ENCODE measurements around the gene SERTAD1. TPM values are rescaled to one million over a fixed set of nuclear protein-coding genes. Genes with fewer than 3 reads are reported as not detected.
A peak's percentile ranks its signal among the peaks of the same experiment; 100 is the strongest.

Gene SERTAD1
- polyA plus RNA-seq, 3 donors, result 21.0 to 55.9 (median 21.6) TPM

- Histone ChIP-seq H3K36me3 (replicated peaks in 1 of 2; ENCODE audit: control insufficient read depth in 1 of 2, insufficient read depth in 2 of 2, low read length in 2 of 2) (peaks cover 20 to 33% of the 10 kb centered on the region in 2 donors), H3K27ac (ENCODE audit: low read depth in 1 of 2, low read length in 2 of 2) (peak overlapping the region; percentile 6 to 74), H3K9me3 (replicated peaks in 1 of 2; ENCODE audit: control insufficient read depth in 1 of 2, insufficient read depth in 1 of 2, low read length in 2 of 2) (no peaks in the 10 kb centered on the region), H3K4me1 (ENCODE audit: control insufficient read depth in 1 of 2, insufficient read depth in 2 of 2, low read length in 2 of 2) (peaks cover 28 to 32% of the 10 kb centered on the region in 2 donors), H2AFZ (ENCODE audit: insufficient read depth, low read depth, low read length, poor library complexity, severe bottlenecking) (no peak overlapping the region), H4K20me1 (ENCODE audit: insufficient read depth, low read length) (peaks cover 39% of the 10 kb centered on the region), H3K27me3 (ENCODE audit: control insufficient read depth in 2 of 2, insufficient read depth in 2 of 2, low read length in 2 of 2) (no peaks in the 10 kb centered on the region), H3K9ac (ENCODE audit: insufficient read depth, low read length, poor library complexity, severe bottlenecking) (no peak overlapping the region), H3K4me3 (replicated peaks in 1 of 3; ENCODE audit: low read depth in 2 of 3, low read length in 3 of 3) (no peak overlapping the region), H3K4me2 (replicated peaks; ENCODE audit: extremely low read depth, low read length, poor library complexity, severe bottlenecking) (peak overlapping the region; percentile 84), H3K79me2 (ENCODE audit: insufficient read depth, low read length) (peaks cover 43% of the 10 kb centered on the region)
- no peak for TF ChIP-seq CTCF (IDR thresholded peaks at IDR 0.05)
- peak overlapping the region in 6 of 7 donors; percentile 6 to 100 (median 98) for H3K27ac Mint-ChIP-seq
- no peak overlapping the region for H3K4me3 Mint-ChIP-seq
- intact Hi-C loops (cut with micrococcal nuclease), result loop anchor here in 1 of 2 donors (5.0 kb wide), 2 partner anchors 79 to 154 kb away; partner anchors contain the start of gene AKT2
- H3K36me3 Mint-ChIP-seq, result peaks cover 33 to 42% of the 10 kb centered on the region in 2 donors
- H3K4me1 Mint-ChIP-seq, result peaks cover 27% of the 10 kb centered on the region
- DNase-seq, result no peak
- H3K27me3 Mint-ChIP-seq (ENCODE audit: low read depth in 3 of 3), result peaks cover 0 to 1% (median 1%) of the 10 kb centered on the region in 3 donors
- 100% methylated on average over 3 of the region's 11 CpGs for whole genome bisulfite sequencing (ENCODE audit: insufficient coverage)
- H3K9me3 Mint-ChIP-seq, result peaks cover 0 to 3% (median 2%) of the 10 kb centered on the region in 7 donors
Measured at GRCh38 chr19:40441719-40442253, 16.0 kb upstream of the SERTAD1 start.

GRCh38 chr19:40438284-40438683 is 12.5 kb upstream of the SERTAD1 start:
- intact Hi-C loops (cut with micrococcal nuclease), result no loop called here
- Histone ChIP-seq H3K9ac (ENCODE audit: insufficient read depth, low read length, poor library complexity, severe bottlenecking) (no peak overlapping the region), H4K20me1 (ENCODE audit: insufficient read depth, low read length) (peaks cover 39% of the 10 kb centered on the region), H3K4me1 (ENCODE audit: control insufficient read depth in 1 of 2, insufficient read depth in 2 of 2, low read length in 2 of 2) (peaks cover 51 to 56% of the 10 kb centered on the region in 2 donors), H3K4me3 (replicated peaks in 1 of 3; ENCODE audit: low read depth in 2 of 3, low read length in 3 of 3) (no peak overlapping the region), H3K27ac (ENCODE audit: low read depth in 1 of 2, low read length in 2 of 2) (no peak overlapping the region), H2AFZ (ENCODE audit: insufficient read depth, low read depth, low read length, poor library complexity, severe bottlenecking) (no peak overlapping the region), H3K27me3 (ENCODE audit: control insufficient read depth in 2 of 2, insufficient read depth in 2 of 2, low read length in 2 of 2) (no peaks in the 10 kb centered on the region), H3K79me2 (ENCODE audit: insufficient read depth, low read length) (peaks cover 33% of the 10 kb centered on the region), H3K4me2 (replicated peaks; ENCODE audit: extremely low read depth, low read length, poor library complexity, severe bottlenecking) (no peak overlapping the region), H3K9me3 (replicated peaks in 1 of 2; ENCODE audit: control insufficient read depth in 1 of 2, insufficient read depth in 1 of 2, low read length in 2 of 2) (no peaks in the 10 kb centered on the region), H3K36me3 (replicated peaks in 1 of 2; ENCODE audit: control insufficient read depth in 1 of 2, insufficient read depth in 2 of 2, low read length in 2 of 2) (peaks cover 20 to 23% of the 10 kb centered on the region in 2 donors)
- Mint-ChIP-seq H3K27ac (peak overlapping the region in 2 of 7 donors; percentile 68 to 75), H3K4me1 (peaks cover 48% of the 10 kb centered on the region), H3K27me3 (ENCODE audit: low read depth in 3 of 3) (peaks cover 0 to 1% (median 0%) of the 10 kb centered on the region in 3 donors), H3K4me3 (no peak overlapping the region), H3K36me3 (peaks cover 30% of the 10 kb centered on the region in 2 donors), H3K9me3 (peaks cover 0 to 2% (median 0%) of the 10 kb centered on the region in 7 donors)
- no CpG with 5 or more reads among the region's 3 CpGs for WGBS (ENCODE audit: insufficient coverage)
- no peak for TF ChIP-seq CTCF (IDR thresholded peaks at IDR 0.05)
- DNase-seq, result no peak
